Testis (tissue), 2 donors: ENCODE results near the gene BCL7A.

Experiments
- POLR2A ChIP-seq: fragments of 450-650 bp; IDR thresholded peaks from one replicate; pipeline ENCODE4 v1.6.1; 2017; ENCODE audit warnings: antibody characterized with exemption, mild to moderate bottlenecking, moderate library complexity
- TF ChIP-seq, protein P1 (sequence below), 3 experiments: fragments of 450-650 bp in 2 of 3; fragments of 200-600 bp in 1 of 3; sonication (generic) in 1 of 3; IDR thresholded peaks; one replicate each; pipeline ENCODE4 v1.5.1; 2016 to 2019; ENCODE audit warnings: antibody characterized with exemption in 3 of 3, mild to moderate bottlenecking in 2 of 3, moderate library complexity in 1 of 3

DNA sequence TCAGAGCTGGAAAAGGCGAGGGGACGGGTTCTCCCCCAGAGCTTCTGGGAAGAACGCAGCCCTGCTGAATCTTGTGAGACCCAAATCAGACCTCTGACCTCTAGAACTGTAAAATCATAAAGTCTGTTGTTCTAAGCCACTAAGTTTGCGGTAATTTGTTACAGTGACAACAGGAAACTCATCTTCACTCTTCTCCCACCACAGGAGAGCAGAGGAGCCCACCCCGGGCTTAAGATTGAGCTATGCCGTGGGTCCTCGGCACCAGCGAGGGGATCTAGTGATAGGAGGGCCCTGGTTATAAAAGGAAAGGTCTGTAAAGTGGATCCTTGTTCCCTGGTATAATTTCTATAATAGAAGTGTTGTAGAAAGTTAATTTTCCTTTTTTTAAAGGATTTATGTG is 64.4 kb downstream of the BCL7A start:
- TF ChIP-seq, protein P1, sequence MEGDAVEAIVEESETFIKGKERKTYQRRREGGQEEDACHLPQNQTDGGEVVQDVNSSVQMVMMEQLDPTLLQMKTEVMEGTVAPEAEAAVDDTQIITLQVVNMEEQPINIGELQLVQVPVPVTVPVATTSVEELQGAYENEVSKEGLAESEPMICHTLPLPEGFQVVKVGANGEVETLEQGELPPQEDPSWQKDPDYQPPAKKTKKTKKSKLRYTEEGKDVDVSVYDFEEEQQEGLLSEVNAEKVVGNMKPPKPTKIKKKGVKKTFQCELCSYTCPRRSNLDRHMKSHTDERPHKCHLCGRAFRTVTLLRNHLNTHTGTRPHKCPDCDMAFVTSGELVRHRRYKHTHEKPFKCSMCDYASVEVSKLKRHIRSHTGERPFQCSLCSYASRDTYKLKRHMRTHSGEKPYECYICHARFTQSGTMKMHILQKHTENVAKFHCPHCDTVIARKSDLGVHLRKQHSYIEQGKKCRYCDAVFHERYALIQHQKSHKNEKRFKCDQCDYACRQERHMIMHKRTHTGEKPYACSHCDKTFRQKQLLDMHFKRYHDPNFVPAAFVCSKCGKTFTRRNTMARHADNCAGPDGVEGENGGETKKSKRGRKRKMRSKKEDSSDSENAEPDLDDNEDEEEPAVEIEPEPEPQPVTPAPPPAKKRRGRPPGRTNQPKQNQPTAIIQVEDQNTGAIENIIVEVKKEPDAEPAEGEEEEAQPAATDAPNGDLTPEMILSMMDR (IDR thresholded peaks at IDR 0.05): no peak
- no peak for TF ChIP-seq POLR2A
